Stimulated activated CD4-positive, alpha-beta T cell treated with anti-CD3 and anti-CD28 coated beads, Interleukin-2, amount 100 ng/mL, for 48 hours (primary cell): ENCODE results near the gene ELFN1.
"Not testable (repeated sequence)": the region's sequence is repeated elsewhere in the genome, so short reads cannot be mapped to it uniquely, and the experiment has no call there.

ENCODE experiments used
- DNase-seq, 2 donors: peaks; one replicate each; pipeline ENCODE4 v3.0.0-alpha.2; 2020

The ELFN1 gene

GRCh38 chr7:1762238-1762945, 92.3 kb downstream of the ELFN1 start:
- DNase-seq, result no peak

- DNase-seq, result no peak
Measured at GRCh38 chr7:1763033-1763432, 93.0 kb downstream of the ELFN1 start.

- not testable (repeated sequence) for DNase-seq
Measured at GRCh38 chr7:1763911-1764310, 93.8 kb downstream of the ELFN1 start.

DNA sequence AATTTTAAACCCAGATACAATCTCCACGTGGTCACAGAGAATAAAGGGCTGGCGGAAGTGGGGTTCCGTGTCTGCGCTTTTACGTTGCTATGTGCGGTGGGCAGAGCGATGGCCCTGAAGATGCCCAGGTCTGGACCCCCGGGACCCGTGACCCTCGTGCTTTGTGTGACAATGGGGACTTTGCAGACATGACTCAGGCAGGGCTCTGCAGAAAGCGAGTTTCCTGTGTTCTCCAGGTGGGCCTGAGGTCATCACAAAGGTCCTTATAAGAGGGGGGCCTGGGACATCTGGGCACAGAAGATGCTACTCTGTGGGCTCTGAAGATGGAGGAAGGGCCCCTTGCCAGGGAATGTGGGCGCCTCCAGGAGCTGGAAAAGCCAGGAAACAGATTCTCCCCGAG, 95.3 kb downstream of the ELFN1 start:
- no peak for DNase-seq

DNA sequence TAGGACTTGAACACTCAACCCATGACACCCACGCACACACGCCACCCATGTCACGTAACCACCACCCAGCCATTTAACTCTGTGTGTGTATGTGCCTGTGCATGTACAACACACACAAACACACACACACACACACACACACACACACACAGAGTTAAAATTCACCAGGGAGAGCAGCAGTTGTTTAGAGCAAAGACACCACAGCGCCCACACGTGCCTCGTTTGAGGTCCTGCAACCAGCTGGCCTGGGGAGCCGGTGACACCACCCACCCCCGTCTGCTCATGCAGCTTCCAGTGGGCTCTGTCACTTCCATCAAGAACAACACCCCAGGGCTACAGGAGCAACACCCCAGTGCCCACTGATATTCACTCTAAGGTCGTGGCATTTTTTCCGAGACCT, 97.4 kb downstream of the ELFN1 start:
- no peak for DNase-seq

DNA sequence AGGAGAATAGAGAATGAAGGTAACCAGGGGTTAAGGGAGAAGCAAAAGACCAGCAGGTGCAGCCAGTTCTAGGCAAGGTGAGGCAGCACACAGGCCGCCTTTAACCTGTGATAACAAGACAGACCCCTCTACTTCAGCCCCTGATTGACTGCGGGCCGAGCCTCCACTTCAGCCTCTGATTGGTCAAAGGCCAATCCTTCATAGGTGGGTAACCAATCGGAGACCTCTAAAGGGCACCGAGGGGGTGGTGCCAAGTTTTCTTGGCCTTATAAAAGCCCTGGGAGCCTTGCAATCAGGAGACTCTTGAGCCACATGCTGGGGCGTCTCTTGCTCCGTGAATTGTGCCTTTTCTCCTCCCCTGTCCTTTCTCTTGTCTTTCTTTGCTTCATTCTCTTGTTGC, 98.8 kb downstream of the ELFN1 start:
- DNase-seq, result no peak

DNA sequence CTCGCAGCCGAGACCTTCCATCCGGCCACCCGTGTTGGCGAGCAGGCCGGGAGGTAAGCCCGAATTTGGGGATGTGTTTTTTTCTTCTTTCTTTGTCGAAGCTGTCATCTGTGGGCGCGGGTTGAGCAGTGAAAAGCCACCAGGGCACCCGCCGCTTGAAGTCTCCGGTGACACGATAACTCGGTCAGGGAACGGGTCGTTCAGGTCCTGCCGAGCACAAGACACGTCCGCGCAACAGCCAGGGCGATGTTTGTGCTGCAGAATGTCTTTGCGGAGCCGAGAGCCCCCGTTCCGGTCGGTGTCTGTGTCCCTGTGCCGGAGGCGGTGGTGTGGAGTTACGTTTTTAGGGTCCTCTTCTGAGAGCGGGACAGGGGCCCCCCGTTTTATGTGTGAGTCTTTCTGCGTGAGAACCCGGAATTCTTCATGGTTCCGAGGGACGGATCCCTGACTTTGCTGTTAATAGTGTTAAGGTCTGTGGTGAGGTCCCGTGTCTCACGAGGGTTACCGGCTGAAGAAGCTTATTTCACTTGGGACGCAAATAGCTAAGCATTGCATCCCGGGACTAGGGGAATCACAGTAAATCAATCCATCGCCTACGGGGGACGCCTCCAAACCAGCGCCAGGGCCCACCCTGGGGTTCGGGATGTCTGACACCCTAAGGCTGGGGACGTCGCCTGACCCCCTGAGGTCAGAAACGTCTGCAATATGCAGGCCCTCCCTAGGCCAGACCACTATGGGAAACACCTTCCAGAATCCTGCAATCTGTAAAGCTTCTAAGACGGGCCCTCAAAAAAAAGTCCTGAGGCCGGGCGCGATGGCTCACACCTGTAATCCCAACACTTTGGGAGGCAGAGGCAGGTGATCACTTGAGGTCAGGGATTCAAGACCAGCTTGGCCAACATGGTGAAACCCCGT, 99.5 kb downstream of the ELFN1 start:
- DNase-seq, result no peak

GRCh38 chr7:1770331-1770730, 100.3 kb downstream of the ELFN1 start:
- DNase-seq, result no peak

DNA sequence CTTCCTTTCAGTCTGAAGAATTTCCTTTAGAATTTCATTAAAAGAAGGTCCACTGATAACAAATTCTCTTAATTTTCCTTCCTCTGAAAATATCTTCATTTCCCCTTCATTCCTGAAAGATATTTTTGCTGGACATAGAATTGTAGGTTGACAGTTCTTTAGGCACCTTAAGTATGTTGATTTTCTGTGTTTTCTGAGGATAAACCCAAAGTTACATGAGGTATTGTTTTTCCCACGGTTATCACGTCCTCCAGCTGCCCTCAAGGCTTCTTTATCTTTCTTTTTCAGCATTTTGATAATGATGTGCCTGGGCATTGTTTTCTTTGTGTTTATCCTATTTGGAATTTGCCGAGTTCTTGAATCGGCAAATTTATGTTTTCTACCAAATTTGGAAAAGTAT, 105.3 kb downstream of the ELFN1 start:
- no peak for DNase-seq

DNA sequence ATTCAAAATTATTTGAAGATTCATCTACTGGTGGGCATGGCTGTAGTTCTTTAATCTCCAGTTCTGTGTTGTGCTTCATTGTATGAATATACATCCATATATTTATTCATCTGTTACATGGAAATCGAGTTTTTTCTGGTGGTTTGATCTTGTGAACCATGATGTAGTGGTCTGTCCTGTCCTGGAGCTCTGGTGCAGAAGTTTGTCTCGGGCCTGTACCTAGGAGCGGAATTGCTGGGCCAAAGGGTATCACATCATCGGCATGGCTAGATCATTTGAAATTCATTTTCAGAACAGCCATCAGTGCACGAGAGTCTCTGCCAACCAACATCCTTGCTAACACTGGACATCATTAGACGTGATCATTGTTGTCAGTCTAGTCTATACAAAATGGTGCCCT, 107.0 kb downstream of the ELFN1 start:
- DNase-seq, result no peak

DNA sequence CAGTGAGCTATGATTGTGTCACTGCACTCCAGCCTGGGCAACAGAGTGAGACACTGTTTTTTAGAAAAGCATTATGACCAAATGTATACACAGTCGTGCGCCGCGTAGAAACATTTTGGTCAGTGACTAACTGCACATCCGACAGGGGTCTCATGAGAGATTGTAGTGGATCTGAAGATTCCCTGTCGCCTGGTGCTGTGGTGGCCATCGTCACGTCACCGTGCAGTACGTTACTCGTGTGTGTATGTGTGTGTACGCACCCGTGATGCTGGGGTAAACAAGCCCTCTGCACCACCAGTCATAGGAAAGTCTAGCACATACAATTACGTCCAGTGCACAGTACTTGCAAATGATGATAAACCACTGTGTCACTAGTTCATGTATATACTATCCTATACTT, 109.4 kb downstream of the ELFN1 start:
- no peak for DNase-seq

DNA sequence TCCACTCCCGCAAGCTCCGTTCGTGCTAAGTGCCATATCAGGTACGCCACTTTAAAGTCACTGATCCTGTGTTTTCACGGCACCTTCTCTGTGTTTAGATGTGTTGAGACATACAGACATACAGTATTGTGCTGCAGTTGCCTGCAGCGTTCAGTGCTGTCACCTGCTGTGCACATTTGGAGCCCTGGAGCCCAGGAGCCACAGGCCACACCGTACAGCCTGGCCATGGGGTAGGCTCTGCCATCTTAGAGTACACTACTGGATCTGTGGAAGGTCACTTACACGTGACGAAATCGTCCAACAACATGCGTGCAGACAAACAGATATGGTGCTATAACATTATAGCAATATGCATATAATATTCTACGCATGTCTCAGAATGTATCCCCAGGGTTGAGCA, 111.3 kb downstream of the ELFN1 start:
- no peak for DNase-seq

- no peak for DNase-seq
Measured at GRCh38 chr7:1785839-1786238, 115.8 kb downstream of the ELFN1 start.

- DNase-seq, result no peak
Measured at GRCh38 chr7:1787241-1787640, 117.2 kb downstream of the ELFN1 start.

- no peak for DNase-seq
Measured at GRCh38 chr7:1787681-1788235, 117.7 kb downstream of the ELFN1 start.

- no peak for DNase-seq
Measured at GRCh38 chr7:1794888-1795542, 124.9 kb downstream of the ELFN1 start.
